T-helper 2 cell treated with Interferon-gamma antibody and Interleukin-4, amounts not matched to agents 100 ng/mL and 5 ng/mL, for 36 hours (primary cell): ENCODE results near the gene POLA1. TPM values are rescaled to one million over a fixed set of nuclear protein-coding genes. Genes with fewer than 3 reads are reported as not detected.
"Not testable (repeated sequence)": the region's sequence is repeated elsewhere in the genome, so short reads cannot be mapped to it uniquely, and the experiment has no call there.

Source experiments
- intact Hi-C: fragments of 100-400 bp; cut with micrococcal nuclease; formaldehyde crosslinking; loops from one replicate; pipeline ENCODE4 v1.15.1; 2023
- total RNA-seq: library from RNA; stranded (reverse); gene quantifications from 2 replicates; pipeline ENCODE4 v1.2.3, GENCODE V29; 2022

Gene POLA1
- total RNA-seq, 1 donor from 2014 or later, result 38.7 TPM

DNA sequence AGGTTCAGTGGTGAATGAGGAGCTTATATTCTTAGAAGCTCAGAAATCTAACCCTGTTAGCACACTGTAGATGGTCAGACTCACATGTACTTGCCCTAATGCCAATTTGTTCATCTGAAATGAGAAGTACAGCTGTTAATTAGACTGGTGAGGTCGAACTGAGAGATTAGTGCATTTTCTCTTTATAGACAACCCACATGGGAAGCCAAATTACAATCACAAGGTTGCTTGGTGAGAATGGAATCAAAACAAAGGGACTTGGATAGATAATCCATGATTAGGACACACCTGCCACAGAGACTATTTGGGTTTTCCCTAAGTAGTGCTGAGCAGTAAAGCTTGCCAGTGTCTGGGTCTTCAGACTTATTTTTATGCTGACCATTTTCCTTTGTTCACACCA, 88.3 kb downstream of the POLA1 start:
- intact Hi-C loops, result no loop called here

DNA sequence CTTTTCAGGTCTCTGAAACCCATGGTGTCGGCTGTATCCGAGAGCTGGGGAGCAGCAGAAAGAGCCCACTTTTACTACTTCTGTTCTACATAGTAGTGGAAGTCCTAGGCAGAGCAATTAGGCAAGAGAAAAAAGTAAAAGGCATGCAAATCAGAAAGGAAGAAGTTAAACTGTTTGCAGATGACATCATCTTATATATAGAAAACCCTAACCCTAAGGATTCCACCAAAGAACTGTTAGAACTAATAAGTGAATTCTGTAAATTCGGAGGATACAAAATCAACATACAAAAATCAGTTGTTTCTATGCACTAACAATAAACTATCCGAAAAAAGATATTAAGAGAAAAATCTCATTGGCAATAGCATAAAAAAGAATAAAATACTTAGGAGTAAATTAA, 95.3 kb downstream of the POLA1 start:
- intact Hi-C loops, result no loop called here

DNA sequence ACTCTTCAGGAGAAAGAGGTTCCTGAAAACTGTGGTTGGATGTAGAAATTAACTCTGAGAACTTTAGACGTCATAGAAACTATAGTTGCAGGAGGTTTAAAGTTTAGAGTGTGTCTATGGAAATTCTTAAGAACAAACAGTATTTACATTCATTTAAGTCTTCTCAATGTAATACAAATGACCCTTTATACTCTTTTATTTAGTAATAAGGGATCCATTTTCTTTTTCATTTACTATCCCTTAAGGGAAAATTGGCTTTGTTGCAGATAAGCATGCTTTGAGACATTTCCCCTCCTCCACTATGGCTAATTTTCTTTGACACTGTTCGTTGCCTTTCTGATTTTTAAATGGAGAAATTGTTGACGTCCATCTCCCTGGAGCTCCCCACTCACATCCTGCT, 96.4 kb downstream of the POLA1 start:
- intact Hi-C loops, result no loop called here

DNA sequence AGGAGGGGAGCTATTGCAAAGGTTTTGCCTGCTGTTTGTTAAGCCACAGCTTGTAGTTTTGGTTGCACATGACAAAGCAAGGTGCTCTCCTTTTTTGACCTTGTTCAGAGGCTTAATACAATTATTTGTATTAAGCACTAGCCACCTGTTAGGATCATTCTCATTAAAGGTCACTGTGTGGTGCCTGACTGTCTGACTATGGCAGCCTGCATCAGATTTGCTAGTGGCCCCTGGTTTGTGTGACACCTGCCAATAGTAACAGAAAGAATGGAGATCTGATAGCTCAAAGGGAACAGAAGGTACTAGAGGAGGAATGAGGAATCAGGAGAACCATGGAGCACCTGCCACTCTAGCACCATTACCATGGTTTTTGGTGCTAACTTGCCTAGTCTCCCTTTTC, 102.5 kb downstream of the POLA1 start:
- intact Hi-C loops, result no loop called here

DNA sequence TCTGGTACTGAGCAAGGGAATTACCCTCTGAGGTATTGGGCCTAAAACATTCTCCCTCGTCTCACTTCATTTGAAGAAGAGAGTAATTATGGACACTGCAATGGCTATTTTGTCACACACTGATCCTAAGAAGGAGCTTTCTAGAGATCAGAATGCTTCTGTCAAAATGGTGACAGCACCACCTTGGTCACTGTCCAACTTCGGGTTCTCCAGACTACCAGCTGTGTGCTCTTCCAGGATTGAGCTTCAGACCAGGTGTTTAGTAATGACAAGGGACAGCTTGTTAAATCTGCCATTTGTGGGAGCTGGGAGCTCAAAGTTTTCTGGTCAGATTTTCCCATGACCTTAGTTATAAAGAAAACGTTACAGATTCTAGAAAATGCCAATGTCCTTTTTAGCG, 105.4 kb downstream of the POLA1 start:
- intact Hi-C loops, result no loop called here

DNA sequence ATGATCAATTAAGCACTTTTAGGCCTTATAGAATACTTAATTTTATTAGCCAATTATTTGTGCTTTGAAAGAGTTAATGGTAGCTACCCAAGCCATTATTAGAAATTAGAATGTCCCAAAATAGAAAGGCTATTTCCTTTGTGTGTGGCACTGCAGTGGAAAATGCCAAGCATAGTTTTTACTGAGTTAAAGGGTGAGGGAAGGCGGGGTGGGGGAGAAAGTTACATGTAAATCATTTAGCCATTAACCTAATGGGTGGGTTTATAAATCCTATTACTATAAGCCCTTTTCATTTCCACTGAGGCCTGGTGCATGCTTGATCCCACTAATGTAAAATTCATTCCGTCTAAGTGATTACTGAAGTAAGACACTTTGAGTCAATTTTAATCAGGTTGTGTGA, 105.8 kb downstream of the POLA1 start:
- intact Hi-C loops, result no loop called here

DNA sequence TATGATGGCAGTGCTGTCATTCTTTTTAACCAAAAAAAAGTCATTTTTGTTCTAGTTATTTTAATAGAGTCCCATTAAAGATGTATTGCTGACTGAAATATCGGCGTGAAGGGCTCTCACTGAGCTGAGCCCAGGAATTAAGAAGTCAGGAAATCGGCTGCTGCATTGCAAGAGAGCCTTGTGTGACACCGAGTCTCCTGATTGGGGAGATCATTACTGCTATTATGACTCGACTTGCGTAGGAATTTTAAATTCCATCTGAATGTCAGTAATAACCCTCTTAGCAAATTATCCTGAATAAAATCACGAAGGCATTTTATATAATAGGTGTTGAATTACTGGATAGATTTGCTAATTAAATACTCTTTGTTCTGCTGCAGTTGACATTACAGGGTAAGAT, 111.5 kb downstream of the POLA1 start:
- intact Hi-C loops, result no loop called here

DNA sequence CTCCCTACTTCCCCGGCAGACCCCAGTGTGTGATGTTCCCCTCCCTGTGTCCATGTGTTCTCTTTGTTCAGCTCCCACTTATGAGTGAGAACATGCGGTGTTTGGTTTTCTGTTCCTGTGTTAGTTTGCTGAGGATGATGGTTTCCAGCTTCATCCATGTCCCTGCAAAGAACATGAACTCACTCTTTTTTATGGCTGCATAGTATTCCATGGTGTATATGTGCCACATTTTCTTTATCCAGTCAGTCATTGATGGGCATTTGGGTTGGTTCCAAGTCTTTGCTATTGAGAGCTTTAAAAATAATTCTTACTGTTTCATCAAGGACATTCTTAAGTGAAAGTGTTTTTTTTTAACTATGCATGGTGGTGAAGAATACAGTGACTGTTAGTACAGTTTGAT, 126.1 kb downstream of the POLA1 start:
- intact Hi-C loops, result not testable (repeated sequence)

DNA sequence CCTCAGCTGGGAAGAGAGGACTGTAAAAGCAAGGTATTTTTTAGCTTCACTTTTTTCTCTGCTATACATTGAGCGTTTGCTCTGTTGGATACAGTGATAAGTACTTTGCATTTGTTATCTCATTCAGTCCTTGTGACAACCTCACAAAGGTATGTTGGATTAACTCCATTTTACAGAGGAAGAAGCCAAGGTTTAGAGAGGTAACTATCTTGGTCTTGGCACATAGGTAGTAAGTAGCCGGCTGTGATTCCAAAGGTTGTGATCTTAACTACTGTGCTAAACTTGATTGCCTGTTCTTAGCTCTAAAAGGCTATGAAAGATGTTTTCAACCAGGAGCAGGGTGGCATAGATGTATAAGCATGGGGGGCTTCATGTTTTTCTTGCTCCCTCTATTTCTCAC, 134.4 kb downstream of the POLA1 start:
- intact Hi-C loops, result no loop called here

DNA sequence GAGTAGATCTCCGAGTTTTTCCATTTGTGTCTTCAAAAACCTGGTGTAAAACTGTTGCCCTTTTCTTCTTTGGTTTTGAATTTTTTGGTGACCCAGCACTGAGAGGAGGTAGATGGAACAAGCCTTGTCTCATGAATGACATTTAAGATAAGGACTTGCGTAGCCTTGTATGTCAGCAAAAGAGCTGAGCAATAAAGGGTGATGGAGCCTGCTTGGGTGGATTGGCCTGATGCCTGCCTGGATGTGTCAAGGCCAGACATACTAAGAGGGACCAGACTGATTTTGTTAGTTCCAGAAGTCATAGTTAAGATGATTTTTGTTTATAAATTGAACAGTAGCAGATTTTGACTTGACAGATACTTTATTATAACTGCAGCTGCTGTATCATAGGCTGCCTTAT, 134.9 kb downstream of the POLA1 start:
- intact Hi-C loops, result no loop called here

DNA sequence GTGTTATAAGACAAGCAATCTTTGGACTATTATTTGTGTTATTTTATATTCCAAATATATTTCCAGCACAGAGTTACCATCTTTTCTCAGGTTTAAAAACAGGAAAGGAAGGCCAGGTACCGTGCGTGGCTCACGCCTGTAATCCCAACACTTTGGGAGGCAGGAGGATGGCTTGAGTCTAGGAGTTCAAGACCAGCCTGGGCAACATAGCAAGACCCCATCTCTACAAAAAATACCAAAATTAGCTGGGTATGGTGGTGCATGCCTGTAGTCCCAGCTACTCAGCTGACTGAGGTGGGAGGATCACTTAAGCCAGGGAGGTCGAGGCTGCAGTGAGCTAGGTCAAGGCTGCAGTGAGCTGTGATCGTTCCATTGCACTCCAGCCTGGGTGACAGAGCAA, 140.0 kb downstream of the POLA1 start:
- intact Hi-C loops, result no loop called here

DNA sequence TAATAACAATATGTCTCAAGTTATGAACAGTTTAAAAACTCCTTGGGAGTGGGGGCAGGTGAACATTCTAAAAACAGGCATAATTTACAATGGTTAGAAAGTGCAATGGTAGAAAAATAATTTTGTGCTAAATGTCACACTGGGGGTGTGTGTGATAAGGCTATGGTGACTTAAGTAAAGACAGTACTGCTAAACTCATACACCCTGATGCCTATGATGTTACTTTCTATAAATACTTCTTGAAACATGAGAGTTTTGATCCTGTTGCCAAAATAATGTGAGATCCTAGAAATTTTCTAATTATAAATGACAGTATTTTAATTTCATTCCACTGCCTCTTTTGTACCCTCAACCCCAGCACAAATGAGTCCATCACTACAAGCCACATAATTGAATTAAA, 144.2 kb downstream of the POLA1 start:
- intact Hi-C loops, result loop anchor here (1.0 to 5.0 kb wide), 2 partner anchors 164 to 306 kb away; no protein-coding TSS in a partner anchor

DNA sequence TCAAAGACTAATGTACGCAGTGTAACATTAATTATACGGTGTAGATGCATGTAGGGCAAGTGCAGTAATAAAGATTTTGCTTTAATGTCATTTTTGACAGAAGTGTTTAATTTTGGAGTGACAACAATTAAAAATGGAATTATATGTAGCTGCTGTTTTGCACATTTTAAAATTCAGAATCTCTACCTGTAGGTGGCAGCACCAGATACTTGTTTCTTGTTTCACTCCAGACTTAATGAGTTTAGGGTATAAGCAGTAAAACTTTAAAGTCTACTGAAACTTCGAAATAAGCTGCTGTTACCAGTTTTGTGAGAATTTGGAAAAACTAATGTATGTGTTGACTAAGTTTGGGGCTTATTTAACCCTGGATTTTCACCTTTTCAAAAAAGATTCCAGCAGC, 144.9 kb downstream of the POLA1 start:
- intact Hi-C loops, result loop anchor here (1.0 to 5.0 kb wide), 2 partner anchors 164 to 306 kb away; no protein-coding TSS in a partner anchor

DNA sequence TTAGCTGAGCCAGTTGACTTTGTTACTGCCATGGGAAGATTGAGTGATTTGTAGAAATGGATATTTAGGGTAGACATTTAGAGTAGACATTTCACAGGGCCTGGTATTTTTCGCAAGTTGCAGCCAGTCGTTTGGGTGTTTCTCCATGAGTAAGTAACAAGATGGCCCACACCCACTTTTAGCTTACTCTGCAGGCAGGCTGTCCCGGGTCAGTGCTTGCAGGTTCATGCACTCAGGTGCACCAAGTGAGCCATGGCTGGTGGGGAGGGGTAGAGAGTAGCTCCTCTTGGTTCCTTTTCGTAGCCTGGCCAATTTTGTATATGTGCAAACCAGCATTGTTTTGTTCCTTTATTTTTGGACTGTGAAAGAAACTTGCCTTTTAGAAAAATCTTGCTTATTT, 145.6 kb downstream of the POLA1 start:
- intact Hi-C loops, result loop anchor here (5.0 kb wide), 1 partner anchor 163 kb away; no protein-coding TSS in a partner anchor

DNA sequence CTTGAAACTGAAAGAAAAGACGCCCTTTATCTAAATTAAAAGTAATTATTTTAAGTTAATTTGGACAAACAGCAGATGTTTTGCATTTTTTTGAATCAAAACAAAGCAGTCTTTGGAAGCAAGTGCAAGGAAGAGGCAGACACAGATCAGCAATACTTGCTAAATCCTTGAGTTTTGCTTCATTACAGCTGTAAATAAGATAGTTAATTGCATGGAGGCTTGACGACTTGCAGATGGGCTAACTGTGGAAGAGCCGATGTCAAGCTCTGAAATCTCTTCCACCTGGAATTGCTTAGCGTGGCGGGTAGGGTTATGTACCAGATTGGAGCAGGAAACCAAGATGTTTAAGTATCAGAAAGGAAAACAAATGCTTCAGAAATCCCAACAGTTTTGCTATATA, 148.8 kb downstream of the POLA1 start:
- intact Hi-C loops, result no loop called here

DNA sequence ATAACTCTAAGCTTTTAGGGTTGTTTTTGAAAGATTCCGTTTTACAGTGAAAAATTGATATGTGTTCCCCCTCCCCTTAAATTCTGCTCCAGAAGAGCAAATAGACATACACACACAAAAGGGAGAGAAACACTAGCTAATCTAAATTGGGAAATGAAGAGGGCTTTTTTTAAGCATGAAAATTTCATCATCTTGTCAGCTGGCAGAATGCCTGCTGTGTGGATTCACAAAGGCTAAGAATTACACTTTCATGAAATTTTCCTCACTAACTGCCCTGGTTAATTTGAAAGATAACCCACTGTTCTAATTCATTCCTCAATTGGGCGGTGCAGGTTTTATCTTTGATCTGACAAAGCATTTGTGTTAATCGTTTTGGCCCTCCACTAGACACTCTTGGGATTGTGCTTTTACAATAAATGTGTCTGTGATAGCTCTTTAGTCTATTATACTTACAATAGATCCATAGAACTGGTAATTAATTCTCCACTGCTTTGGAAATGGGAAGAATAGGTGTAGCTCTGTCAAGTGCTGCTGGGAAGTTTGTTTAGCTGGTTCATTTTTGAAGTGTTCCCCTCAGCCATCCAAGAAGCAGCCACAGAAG, 152.9 kb downstream of the POLA1 start:
- intact Hi-C loops, result no loop called here

DNA sequence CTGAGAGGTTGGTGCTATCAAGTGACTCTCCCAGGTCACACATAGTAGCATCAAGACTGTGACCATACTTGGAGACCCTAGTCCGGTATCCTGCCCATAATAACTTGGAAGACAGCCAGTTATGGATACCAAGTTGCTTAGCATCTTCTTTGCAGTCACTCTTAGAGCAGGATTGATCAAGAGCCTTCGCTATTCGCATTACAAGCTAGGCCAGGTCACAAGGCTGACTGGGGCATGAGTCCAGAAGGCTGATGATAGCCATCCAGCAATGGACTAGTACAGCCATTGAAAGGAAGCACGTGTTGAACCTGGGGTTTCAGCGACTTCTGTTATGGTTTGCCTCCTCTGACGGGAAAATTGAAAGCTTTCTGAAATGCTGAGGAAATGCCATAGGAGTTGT, 157.6 kb downstream of the POLA1 start:
- intact Hi-C loops, result no loop called here

DNA sequence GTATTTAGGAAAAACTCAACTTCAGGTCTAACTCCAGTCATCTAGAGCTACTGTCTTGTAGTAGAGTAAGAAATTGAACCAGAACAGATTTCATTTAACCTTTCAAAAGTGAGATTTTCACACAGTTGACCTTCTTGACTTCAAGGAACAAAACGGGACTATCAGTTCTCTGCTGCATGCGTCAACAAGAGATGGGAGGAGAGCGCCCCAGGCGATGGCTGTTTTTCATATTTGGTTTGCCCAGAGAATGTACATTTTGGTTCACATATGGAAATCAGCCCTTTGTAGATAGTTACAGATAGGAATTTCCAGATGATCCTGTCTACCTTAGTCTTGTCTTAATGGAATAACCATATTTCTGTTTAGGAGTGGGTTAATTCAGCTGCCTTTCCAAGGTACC, 158.1 kb downstream of the POLA1 start:
- intact Hi-C loops, result no loop called here

DNA sequence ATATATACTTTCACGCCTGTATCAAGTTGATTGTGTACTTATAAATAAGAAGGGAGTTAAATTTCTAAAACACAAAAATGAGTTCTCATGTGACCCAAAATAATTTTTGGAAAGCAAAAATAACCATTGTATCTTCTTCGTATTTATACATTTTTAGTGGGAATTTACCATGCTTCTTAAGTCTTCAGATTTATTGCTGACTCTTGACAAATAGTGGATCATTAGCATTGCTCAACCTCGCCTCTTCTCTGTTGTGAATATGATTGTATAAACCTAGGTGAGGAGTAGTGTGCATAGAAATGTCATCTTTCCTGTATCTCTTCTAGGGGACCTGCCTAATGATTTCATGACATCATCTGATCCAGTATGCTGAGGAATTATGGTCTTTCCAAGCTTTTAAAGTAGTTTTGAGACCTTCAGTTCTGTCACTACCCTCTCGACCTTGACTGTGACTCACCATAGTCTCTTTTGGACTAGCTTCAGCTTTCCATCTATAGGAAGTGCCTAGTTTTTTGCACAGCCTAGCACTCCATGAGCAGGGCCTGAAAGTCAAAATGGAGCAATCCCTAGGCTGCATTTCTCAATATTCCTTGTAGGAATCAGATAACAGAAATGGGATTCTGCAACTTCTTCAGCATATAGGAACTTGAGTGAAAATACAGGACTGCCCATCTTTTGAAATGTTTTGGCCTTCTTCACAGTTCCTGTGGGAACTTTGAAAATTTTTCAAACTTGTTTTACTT, 164.5 kb downstream of the POLA1 start:
- intact Hi-C loops, result no loop called here

DNA sequence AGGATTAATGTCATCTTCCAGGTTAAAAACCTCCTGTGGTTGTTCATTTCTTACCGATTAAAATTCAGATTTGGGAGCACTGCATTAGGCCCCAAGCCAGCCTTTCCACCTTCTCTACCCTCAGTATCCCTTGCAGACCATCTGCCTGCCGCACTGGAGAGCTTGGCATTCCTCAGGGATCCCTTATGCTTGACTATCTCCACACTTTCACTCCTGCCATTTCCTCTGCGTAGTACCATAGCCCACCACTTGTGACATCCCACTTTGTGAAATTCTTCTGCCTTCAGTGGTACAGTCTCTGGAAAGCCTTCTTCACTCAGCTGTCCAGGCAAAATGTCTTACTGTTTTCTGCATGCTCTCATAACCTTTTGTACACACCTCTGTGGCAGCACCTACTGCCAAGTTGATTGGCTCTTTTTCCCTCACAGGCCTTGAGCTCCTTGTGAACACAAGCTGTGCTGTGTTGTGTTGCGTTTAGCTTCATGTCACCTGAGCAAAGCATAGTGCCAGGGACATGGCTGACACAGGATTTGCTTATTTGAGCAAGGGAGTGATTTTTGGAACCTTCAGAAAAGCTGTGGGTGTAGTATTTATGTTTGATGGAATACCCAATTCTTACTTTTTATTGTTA, 165.6 kb downstream of the POLA1 start:
- intact Hi-C loops, result no loop called here

DNA sequence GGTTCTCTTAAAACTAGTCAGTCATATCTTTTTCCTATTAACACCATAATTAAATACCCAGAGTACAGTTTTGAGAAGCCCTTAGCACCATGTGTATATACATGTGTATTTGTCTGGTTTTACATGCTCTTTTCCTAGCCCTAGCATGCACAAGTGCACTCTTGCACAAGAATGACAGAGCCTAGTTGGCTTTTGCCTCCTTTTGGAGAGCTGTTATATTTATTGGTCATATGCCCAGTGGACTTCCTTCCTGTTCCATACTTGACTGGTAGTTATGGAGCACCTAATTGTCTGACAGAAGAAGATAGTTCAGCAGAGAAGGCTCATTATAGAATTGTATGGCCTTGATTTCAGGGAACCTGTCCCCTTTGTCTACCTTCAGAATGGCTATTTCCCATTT, 166.4 kb downstream of the POLA1 start:
- intact Hi-C loops, result no loop called here

DNA sequence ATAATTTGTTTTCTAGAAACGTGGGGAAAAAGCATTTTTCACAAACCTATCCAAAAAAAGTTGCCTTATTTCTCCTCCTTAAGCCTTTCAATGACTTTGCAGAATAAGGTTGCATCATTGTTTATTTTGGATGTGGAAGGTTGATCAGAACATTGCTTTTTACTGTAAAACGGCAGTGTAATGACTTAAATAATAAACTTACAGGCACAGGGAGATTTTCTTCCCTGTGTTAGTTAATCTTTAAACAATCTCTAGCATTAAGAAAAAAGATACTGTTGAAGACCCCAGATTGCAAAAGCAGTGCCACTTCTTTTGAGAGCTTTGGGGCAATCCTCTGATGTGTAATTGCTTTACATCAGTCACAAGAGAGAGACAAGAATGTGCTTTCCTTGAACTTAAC, 168.6 kb downstream of the POLA1 start:
- intact Hi-C loops, result no loop called here

DNA sequence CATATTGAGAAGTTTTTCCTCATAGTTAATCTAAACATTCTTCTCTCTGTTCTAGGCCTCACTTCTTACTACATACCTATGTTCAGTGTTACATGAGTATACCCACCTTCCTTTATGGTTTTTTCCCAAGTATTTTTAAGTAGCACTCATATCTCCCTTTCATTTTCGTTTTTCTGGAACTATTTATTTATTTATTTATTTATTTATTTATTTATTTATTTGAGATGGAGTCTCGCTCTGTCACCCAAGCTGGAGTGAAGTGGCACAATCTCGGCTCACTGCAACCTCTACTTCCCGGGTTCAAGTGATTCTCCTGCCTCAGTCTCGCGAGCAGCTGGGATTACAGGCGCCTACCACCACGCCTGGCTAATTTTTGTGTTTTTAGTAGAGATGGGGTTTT, 170.1 kb downstream of the POLA1 start:
- intact Hi-C loops, result not testable (repeated sequence)
